A204.1 (cell line): ENCODE measurements around the gene SP4.

Source experiments
- FAIRE-seq: peaks from 2 replicates; lab custom pipeline; 2012; peaks lifted over from hg19 to GRCh38; lab: Jason Lieb, UNC

SP4 gene

GRCh38 chr7:21427871-21428658 is at the start of gene SP4:
TSS of gene SP4 (plus strand) at chr7:21428083. CDS start at chr7:21428252, 169 bp downstream.
- FAIRE-seq, result no peak

- FAIRE-seq, result no peak
Observed at GRCh38 chr7:21383227-21384220, 44.4 kb upstream of the SP4 start.

GRCh38 chr7:21393937-21394336 is 33.9 kb upstream of the SP4 start:
- no peak for FAIRE-seq

- no peak for FAIRE-seq
Observed at GRCh38 chr7:21401944-21402343, 25.9 kb upstream of the SP4 start.

GRCh38 chr7:21407796-21408480 is 19.9 kb upstream of the SP4 start:
- no peak for FAIRE-seq

GRCh38 chr7:21408481-21408820 is 19.4 kb upstream of the SP4 start:
- no peak for FAIRE-seq

GRCh38 chr7:21412410-21412851 is 15.5 kb upstream of the SP4 start:
- no peak for FAIRE-seq

- no peak for FAIRE-seq
Observed at GRCh38 chr7:21412957-21413356, 14.9 kb upstream of the SP4 start.

GRCh38 chr7:21413502-21413901 is 14.4 kb upstream of the SP4 start:
- no peak for FAIRE-seq

- FAIRE-seq, result no peak
Observed at GRCh38 chr7:21414795-21415393, 13.0 kb upstream of the SP4 start.

- no peak for FAIRE-seq
Observed at GRCh38 chr7:21417647-21418046, 10.2 kb upstream of the SP4 start.

GRCh38 chr7:21422751-21423150 is 5.1 kb upstream of the SP4 start:
- FAIRE-seq, result no peak

- no peak for FAIRE-seq
Observed at GRCh38 chr7:21425290-21425689, 2.6 kb upstream of the SP4 start.

GRCh38 chr7:21426286-21427181 is 1.3 kb upstream of the SP4 start:
- no peak for FAIRE-seq

- peak; percentile 90 for FAIRE-seq
Observed at GRCh38 chr7:21427182-21427870, 557 bp upstream of the SP4 start.

- FAIRE-seq, result no peak
Observed at GRCh38 chr7:21428659-21428941, 717 bp downstream of the SP4 start.

GRCh38 chr7:21429021-21429420 is 1.1 kb downstream of the SP4 start:
- no peak for FAIRE-seq

- FAIRE-seq, result no peak
Observed at GRCh38 chr7:21429786-21430574, 2.1 kb downstream of the SP4 start.

- FAIRE-seq, result no peak
Observed at GRCh38 chr7:21430575-21430954, 2.7 kb downstream of the SP4 start.
